Measurements from ENCODE around the gene PANK4.

The PANK4 gene

GRCh38 chr1:2528966-2529783 lies 2.8 kb upstream of the PANK4 start:
- no peak for DNase-seq (ENCODE audit: low read depth)

DNA sequence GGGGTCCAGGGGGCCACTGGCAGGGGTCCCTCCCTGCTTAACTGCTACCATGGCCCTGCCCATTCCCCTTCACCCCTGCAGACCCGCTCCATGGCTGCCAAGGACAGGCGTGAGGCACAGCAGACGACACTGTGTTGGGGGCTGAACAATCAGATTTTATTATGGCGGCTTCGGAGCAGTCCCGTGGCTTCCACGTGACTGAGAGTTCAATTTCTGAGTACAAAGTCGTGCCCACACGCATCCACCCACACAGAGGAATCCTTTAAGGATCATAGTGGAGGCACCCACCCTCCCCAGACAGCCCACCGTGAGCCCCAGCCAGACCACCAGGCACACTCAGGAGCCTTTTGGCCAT lies 2.2 kb upstream of the PANK4 start:
- DNase-seq (ENCODE audit: low read depth) = no peak

- DNase-seq (ENCODE audit: low read depth) = no peak
Observed at GRCh38 chr1:2528016-2528415, 1.6 kb upstream of the PANK4 start.

- no peak for DNase-seq (ENCODE audit: low read depth)
Observed at GRCh38 chr1:2527556-2527860, 1.1 kb upstream of the PANK4 start.

GRCh38 chr1:2526824-2527555 lies 594 bp upstream of the PANK4 start:
- no peak for DNase-seq (ENCODE audit: low read depth)

- DNase-seq (ENCODE audit: low read depth) = no peak
Observed at GRCh38 chr1:2525572-2525919, 850 bp downstream of the PANK4 start.

DNA sequence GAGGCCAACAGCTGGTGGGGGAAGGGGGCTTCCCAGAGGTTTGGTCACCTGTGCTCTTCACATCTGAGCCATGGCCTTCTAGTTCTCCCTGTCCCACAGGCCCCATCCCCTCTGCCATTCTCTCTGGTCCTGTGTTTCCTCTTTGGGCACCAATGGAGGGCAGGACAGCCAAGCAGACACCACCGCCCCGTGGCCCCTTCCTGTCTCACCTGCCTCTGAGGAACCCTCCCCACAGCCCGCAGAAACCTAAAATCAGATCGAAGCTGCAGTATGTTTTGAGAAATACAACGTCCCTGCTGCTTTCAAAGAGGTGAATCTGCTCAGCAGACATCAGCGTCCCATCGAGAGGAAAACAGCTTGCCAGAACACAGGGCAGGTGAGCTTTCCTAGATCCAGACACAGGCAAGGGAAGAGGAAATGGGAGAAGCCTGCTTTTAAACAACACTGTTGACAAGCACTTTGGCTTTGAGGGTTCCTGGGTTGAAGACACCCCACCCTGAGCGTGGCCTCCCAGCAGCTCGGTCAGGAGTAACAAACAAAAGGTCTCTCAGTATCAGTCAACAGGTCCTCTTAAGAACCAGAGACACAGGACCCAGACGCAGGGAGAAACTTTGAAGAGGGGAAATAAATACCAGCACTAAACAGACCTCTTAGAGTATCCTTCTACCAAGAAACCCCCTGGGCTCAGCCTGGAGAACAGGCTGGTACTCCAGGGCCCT lies 2.3 kb downstream of the PANK4 start:
- DNase-seq (ENCODE audit: low read depth) = no peak

DNA sequence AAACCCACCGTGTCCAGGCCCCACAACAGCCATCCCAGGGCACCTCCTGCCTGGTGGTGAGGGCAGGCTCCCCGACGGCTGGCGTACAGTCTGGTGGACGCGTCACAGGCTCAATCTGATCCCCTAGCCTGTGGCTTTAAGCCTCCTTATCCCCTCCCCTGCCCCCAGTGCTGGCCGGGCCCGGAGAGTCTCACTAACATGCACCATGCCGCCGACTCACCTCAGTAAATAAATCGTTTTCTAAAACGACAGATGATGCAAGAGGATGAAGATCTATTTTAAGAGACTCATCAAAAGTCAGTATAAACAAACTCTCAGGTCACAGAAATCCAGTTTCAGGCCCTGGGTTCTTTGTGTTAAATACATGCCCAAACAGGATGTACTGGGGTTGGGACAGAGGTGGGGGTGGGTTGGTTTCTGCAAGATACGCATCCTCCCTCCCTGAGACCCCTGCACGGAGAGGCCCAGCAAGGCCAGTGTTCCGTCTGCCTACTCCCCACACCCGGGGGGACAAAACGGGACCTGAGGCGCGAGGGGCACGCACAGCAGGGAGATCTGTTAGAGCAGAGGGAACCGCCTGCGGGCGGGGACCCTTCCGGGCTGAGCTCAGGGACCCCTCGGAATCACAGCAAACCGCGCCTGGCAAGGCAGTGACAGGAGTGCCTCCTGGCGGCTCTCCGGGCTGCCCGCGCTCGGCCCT lies 3.1 kb downstream of the PANK4 start:
- DNase-seq (ENCODE audit: low read depth) = no peak

- no peak for DNase-seq (ENCODE audit: low read depth)
Observed at GRCh38 chr1:2522230-2522629, 4.2 kb downstream of the PANK4 start.

- DNase-seq (ENCODE audit: low read depth) = no peak
Observed at GRCh38 chr1:2520806-2521205, 5.6 kb downstream of the PANK4 start.

DNA sequence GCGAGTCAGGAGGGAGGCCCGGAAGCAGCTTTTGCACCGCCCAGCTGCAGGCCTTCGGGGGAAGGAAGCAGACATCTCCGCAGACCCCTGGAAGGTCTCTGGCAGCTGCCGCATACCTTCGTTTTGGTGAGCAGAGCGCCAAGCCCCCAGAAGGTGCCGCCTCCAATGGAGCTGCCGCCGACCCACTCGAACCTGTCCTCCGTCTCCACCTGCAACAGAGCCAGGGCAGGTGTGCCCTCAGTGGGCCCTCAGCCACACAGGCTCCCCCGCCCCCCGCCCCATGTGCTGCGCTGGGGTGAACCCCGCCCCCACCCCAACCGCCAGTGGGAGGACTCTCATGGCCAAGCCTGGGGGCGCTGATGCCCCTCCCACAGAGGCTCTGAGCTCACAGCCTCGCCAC lies 6.2 kb downstream of the PANK4 start:
- no peak for DNase-seq (ENCODE audit: low read depth)

DNA sequence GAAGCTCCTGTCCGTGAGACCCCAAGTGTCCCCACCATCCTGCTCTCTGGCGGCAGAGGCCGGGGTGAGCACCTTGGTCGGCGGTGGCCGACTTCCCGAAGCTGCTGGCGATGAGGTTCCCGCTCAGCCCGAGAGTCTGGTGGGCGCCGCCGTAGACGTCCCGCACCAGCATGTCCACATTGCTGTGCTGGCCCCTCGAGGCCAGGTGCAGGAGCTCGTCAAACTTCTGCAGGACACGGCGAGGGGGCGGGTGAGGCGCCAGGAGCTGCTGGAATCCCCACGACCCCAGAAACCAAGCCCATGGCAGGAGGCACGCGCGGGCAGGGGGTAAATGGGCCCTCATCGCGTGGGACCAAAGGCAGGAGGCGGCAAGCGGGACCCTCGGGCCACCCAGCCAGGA lies 6.7 kb downstream of the PANK4 start:
- no peak for DNase-seq (ENCODE audit: low read depth)

DNA sequence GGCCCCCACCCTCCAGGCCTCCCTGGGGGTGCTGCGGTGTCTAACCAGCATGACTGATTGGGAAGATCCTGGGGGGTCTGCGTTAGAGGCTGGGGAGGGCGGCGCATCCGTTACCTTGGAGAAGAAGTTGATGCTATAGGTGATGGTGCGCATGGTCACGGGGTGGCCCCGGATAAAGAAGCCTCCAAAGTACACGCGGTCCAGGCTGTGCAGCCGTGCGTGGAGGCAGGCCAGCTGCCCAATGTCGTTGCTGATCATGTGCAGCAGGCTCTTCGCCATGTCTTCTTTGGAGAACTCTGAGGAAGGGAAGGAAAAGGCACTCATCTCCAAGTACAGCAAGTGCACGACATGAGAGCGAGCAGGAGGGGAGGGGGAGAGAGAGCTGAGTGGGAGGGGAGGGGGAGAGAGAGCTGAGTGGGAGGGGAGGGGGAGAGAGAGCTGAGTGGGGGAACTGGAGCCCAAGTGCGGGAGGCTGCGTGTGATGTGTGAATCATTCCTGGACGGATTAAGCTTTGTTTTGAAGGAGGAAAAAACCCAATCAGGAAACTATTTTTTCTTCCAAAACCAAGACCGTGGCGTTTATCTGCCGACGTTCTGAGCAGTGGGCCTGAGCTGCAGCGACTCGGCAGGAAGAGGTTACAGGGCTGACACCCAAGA lies 7.2 kb downstream of the PANK4 start:
- no peak for DNase-seq (ENCODE audit: low read depth)

GRCh38 chr1:2518528-2518927 lies 7.9 kb downstream of the PANK4 start:
- no peak for DNase-seq (ENCODE audit: low read depth)

DNA sequence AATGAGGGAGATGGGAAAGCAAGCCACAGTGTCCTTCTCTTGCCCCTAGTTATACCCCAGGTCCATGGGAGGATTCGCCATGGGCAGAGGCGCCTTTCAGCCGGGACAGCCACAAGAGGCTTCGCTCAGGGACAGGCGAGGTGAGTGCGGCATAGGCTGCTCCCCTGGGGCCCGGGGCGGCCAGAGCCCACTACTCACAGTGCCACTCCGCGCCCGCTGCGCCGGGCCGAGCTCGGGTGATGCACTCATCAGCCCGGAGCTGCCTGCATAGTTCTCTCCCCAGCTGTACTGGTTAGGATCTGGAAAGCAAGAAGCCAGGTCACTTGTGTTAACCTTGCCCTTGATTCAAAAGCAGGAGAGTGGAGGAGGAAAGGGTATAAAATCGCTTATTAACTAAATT lies 8.4 kb downstream of the PANK4 start:
- DNase-seq (ENCODE audit: low read depth) = no peak

DNA sequence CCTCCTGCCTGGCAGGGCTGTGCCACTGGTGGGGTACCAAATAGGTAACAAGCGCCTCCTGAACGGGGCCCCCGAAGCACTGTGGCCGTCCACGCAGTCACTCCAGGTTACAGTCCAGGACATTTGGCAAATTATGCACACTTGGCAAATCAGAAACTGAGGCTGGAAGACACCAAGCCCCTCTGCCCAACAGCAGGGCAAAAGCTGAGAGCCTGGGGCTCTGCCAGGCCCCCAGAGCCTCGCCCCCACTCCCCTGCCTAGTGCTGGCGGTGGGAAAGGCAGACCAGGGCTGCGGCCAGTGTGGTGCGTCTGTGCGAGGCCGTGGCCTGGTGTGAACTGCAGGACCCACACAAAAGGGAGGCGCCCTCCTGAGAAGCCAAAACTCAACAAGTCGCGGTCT lies 9.4 kb downstream of the PANK4 start:
- no peak for DNase-seq (ENCODE audit: low read depth)

- DNase-seq (ENCODE audit: low read depth) = no peak
Observed at GRCh38 chr1:2516124-2516523, 10.3 kb downstream of the PANK4 start.

- DNase-seq (ENCODE audit: low read depth) = no peak
Observed at GRCh38 chr1:2515763-2516080, 10.7 kb downstream of the PANK4 start.

GRCh38 chr1:2514863-2515762 lies 11.3 kb downstream of the PANK4 start:
- DNase-seq (ENCODE audit: low read depth) = no peak

DNA sequence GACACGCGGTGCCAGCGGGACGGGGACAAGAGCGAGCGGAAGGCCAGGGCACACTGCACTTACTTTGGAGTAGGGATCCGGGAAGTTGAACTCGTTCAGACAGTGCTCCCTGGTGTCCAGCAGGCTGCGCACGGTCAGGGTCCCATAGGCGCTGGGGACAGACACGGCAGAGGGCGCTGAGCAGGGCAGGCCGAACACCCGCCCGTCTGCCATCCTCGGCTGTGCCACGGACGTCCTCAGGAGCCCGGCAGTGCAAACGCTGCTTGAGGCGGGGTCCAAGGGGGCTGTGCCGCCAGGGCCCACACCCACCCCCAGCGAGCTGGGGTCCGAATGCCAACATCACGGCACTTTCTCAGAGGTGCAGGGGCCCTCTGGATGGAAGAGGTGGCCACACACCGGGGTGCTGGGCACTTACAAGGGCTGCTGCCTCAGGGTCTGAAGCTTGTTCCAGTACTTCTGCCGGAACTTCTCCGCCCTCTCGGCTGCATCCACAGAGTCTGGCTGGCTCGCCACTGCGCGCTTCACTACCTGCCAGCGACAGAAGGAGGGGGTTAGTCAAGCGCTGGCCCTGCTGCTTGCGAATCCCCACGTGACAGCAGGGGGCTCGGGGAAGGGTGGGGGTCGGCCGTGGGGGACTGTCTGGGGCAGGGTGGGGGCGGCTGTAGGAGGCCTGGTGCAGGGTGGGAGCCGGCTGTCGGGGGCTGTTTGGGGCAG lies 12.3 kb downstream of the PANK4 start:
- no peak for DNase-seq (ENCODE audit: low read depth)
